MCF 10A (cell line): ENCODE measurements around the gene RHOBTB1. TPM values are rescaled to one million over a fixed set of nuclear protein-coding genes. Genes with fewer than 3 reads are reported as not detected.

Experiments used
- BruUV-seq: library from RNA; stranded (reverse); fragments of 400-500 nt; replicated peaks from 2 replicates; lab custom pipeline; 2021; lab: Mats Ljungman, UMichigan
- CTCF ChIA-PET: fragments of 300-600 bp; sonication (Branson Sonifier 250); formaldehyde crosslinking; extraction: SDS; loops from one replicate; lab custom pipeline; 2021; ENCODE audit warnings: antibody characterized with exemption, inconsistent platforms; lab: Yijun Ruan, JAX
- POLR2A ChIA-PET: fragments of 300-600, 350-650 bp; sonication (Branson Sonifier 250); formaldehyde crosslinking; extraction: SDS; loops from one replicate; lab custom pipeline; 2020; ENCODE audit warnings: antibody characterized with exemption, inconsistent platforms; lab: Yijun Ruan, JAX
- DNase-seq: peaks from one replicate; pipeline ENCODE4 v3.0.0-alpha.2; 2018; ENCODE audit not compliant: unreplicated experiment
- H3K27ac Mint-ChIP-seq: one replicate; pipeline ENCODE4 v1.8.0; 2022; ENCODE audit warnings: mild to moderate bottlenecking, low read depth, mixed read lengths; ENCODE audit not compliant: unreplicated experiment
- H3K27me3 Mint-ChIP-seq: one replicate; pipeline ENCODE4 v1.8.0; 2022; ENCODE audit warnings: mixed read lengths; ENCODE audit not compliant: insufficient read depth, unreplicated experiment
- H3K36me3 Mint-ChIP-seq: one replicate; pipeline ENCODE4 v1.8.0; 2022; ENCODE audit warnings: mild to moderate bottlenecking, moderate library complexity, mixed read lengths; ENCODE audit not compliant: insufficient read depth, unreplicated experiment
- H3K4me1 Mint-ChIP-seq: one replicate; pipeline ENCODE4 v1.8.0; 2022; ENCODE audit warnings: mixed read lengths; ENCODE audit not compliant: insufficient read depth, unreplicated experiment
- H3K4me3 Mint-ChIP-seq: one replicate; pipeline ENCODE4 v1.8.0; 2022; ENCODE audit warnings: mild to moderate bottlenecking, moderate library complexity, mixed read lengths; ENCODE audit not compliant: unreplicated experiment
- H3K9me3 Mint-ChIP-seq: one replicate; pipeline ENCODE4 v1.8.0; 2022; ENCODE audit warnings: mixed read lengths; ENCODE audit not compliant: unreplicated experiment
- intact Hi-C: fragments of 100-400 bp; cut with micrococcal nuclease; formaldehyde crosslinking; loops from 2 replicates; pipeline ENCODE4 v1.14.1; 2022
- total RNA-seq: library from RNA; stranded (reverse); gene quantifications from 2 replicates; pipeline ENCODE4 v1.2.3, GENCODE V29; 2022
- TF ChIP-seq, protein P1 (sequence below): fragments of 200-600 bp; IDR thresholded peaks from one replicate; pipeline ENCODE4 v1.8.0; 2022; ENCODE audit warnings: antibody characterized with exemption, mild to moderate bottlenecking; ENCODE audit not compliant: unreplicated experiment

RHOBTB1 gene
- total RNA-seq, 1 experiment from 2014 or later, result 0.70 TPM

DNA sequence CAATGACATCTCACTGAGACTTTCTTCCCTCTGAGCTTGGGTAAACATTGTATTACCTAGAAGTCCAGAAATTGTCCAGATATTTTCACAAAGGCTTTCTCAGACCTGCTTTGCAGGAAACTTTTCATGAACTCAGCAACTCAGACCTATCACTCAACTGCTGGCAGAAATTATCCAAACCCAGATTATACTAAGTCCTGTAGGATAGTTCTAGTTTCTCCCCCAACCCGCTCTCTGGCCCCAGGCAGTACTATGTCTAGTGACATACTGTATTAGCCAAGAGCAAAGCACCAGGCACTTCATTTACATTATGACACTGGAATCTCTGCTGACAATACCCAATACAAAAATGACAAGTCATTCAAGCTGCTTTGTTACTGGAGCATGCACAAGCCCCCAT lies 75.0 kb downstream of the RHOBTB1 start:
- no peak for DNase-seq
- Mint-ChIP-seq H3K27me3 (no peaks in the 10 kb centered on the region), H3K4me1 (no peaks in the 10 kb centered on the region), H3K27ac (no peak overlapping the region), H3K4me3 (no peak overlapping the region), H3K36me3 (no peaks in the 10 kb centered on the region), H3K9me3 (no peaks in the 10 kb centered on the region)
- BruUV-seq, result no TSS peak
- intact Hi-C loops, result no loop called here
- POLR2A ChIA-PET, result no interaction called here
- TF ChIP-seq, protein P1, sequence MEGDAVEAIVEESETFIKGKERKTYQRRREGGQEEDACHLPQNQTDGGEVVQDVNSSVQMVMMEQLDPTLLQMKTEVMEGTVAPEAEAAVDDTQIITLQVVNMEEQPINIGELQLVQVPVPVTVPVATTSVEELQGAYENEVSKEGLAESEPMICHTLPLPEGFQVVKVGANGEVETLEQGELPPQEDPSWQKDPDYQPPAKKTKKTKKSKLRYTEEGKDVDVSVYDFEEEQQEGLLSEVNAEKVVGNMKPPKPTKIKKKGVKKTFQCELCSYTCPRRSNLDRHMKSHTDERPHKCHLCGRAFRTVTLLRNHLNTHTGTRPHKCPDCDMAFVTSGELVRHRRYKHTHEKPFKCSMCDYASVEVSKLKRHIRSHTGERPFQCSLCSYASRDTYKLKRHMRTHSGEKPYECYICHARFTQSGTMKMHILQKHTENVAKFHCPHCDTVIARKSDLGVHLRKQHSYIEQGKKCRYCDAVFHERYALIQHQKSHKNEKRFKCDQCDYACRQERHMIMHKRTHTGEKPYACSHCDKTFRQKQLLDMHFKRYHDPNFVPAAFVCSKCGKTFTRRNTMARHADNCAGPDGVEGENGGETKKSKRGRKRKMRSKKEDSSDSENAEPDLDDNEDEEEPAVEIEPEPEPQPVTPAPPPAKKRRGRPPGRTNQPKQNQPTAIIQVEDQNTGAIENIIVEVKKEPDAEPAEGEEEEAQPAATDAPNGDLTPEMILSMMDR, result no peak
- CTCF ChIA-PET, result interaction anchor here (0.7 to 1.3 kb wide), 2 partner anchors 88 to 272 kb away, joined by 3 to 4 read pairs; no protein-coding TSS in a partner anchor

DNA sequence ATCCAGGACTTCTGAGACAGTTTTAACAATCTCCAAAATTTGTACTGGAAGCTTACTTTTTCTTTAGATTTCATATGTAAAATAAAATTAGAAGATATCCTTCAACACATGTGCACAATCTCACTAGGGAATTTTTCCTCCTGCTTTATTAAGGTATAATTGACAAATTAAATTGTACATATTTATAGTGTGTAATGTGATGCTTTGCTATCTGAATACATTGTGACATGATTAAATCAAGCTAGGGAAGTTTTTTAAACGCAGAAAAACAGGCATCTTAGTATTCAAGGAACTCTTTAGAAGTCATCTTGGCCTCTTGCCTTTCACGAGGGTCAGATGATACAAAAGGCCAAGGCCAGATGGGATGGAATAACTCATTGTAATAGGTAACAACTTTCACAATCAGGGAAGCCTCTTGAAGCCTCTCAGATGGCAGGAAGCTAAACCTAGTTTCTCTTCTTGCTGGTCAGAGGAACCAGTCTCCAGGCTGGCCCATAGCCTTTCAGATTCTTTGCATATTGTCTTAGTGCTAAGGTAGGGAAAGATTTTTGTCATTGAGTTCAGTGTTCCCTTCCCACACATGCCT lies 78.7 kb downstream of the RHOBTB1 start:
- Mint-ChIP-seq H3K4me3 (no peak overlapping the region), H3K27me3 (no peaks in the 10 kb centered on the region), H3K4me1 (no peaks in the 10 kb centered on the region), H3K27ac (no peak overlapping the region), H3K36me3 (no peaks in the 10 kb centered on the region), H3K9me3 (no peaks in the 10 kb centered on the region)
- DNase-seq, result no peak
- CTCF ChIA-PET, result no interaction called here
- BruUV-seq, result no TSS peak
- POLR2A ChIA-PET, result no interaction called here
- TF ChIP-seq, protein P1, result no peak
- intact Hi-C loops, result no loop called here

DNA sequence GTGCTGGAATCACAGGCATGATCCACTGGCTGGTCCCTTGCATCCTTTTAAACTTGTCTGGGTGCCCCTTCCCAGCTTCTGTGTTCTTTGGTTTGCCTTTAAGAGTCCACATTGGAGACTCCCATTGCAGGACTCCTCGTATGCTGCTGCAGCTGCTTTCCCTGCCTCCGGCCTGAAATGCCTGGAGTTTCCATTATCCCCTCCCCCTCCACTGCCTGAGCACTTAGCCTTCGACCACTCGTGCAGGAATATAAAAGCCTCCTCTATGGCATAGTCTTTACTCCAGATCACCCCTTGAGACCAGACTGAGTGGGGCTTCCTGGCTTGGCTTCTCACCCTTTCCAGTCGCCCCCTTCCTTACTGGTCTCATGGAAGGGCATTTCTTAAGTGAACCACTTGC lies 80.2 kb downstream of the RHOBTB1 start:
- DNase-seq, result no peak
- H3K27me3 Mint-ChIP-seq, result no peaks in the 10 kb centered on the region
- ChIA-PET CTCF (no interaction called here), POLR2A (no interaction called here)
- no peaks in the 10 kb centered on the region for H3K9me3 Mint-ChIP-seq
- H3K4me3 Mint-ChIP-seq, result no peak overlapping the region
- no peak overlapping the region for H3K27ac Mint-ChIP-seq
- intact Hi-C loops, result no loop called here
- H3K4me1 Mint-ChIP-seq, result no peaks in the 10 kb centered on the region
- no peaks in the 10 kb centered on the region for H3K36me3 Mint-ChIP-seq
- TF ChIP-seq, protein P1, result no peak
- no TSS peak for BruUV-seq

DNA sequence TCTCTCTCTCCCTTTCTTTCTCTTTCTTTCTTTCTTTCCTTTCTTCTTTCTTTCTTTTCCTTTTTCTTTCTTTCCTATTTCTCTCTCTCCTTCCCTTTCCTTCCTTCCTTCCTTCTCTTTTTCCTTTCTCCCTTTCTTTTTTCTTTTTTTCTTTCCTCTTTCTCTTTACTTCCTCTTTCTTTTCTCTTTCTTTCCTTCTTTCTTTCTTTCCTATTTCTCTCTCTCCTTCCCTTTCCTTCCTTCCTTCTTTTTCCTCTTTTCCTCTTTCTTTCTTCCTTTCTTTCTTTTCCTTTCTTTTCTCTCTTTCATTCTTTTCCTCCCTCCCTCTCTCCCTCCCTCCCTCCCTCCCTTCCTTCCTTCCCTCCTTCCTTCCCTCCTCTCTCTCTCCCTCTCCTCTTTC lies 81.5 kb downstream of the RHOBTB1 start:
- H3K4me1 Mint-ChIP-seq, result no peaks in the 10 kb centered on the region
- no peak for DNase-seq
- TF ChIP-seq, protein P1, result no peak
- no peaks in the 10 kb centered on the region for H3K27me3 Mint-ChIP-seq
- H3K27ac Mint-ChIP-seq, result no peak overlapping the region
- no peaks in the 10 kb centered on the region for H3K36me3 Mint-ChIP-seq
- POLR2A ChIA-PET, result no interaction called here
- CTCF ChIA-PET, result interaction anchor here (0.7 kb wide), 1 partner anchor 1500 kb away, joined by 6 read pairs; no protein-coding TSS in a partner anchor
- H3K9me3 Mint-ChIP-seq, result no peaks in the 10 kb centered on the region
- intact Hi-C loops, result no loop called here
- BruUV-seq, result no TSS peak
- no peak overlapping the region for H3K4me3 Mint-ChIP-seq
